ENCODE measurements around the gene C1orf56.

- TF ChIP-seq POLR2A (IDR thresholded peaks at IDR 0.05) (no peak), CTCF (IDR thresholded peaks at IDR 0.05 in 8 of 11, conservative IDR thresholded peaks at IDR 0.05 in 3 of 11) (no peak), POLR2AphosphoS5 (IDR thresholded peaks at IDR 0.05) (no peak)
Observed at GRCh38 chr1:151037032-151037431, 10.5 kb upstream of the C1orf56 start.

Measured in spleen (tissue), 7 donors.